Fibroblast of lung (primary cell): Measurements from ENCODE around the gene EXPH5.

ENCODE experiments used
- CTCF ChIP-seq, 2 donors: IDR thresholded peaks in 1 of 2; conservative IDR thresholded peaks in 1 of 2; 1 replicate in 1 of 2; 2 replicates in 1 of 2; pipeline ENCODE4 v1.5.1; 2011 to 2012; ENCODE audit warnings: low read length in 2 of 2, control low read depth in 1 of 2, inconsistent platforms in 1 of 2, low read depth in 1 of 2, mild to moderate bottlenecking in 1 of 2
- EZH2 ChIP-seq: IDR thresholded peaks from 2 replicates; pipeline ENCODE4 v1.5.1; 2012; ENCODE audit warnings: low read length, control low read depth, mild to moderate bottlenecking; ENCODE audit errors: missing control alignments

GRCh38 chr11:108624196-108624925 lies 30.8 kb upstream of the EXPH5 start:
- no peak for TF ChIP-seq CTCF (conservative IDR thresholded peaks at IDR 0.05 in 1 of 2, IDR thresholded peaks at IDR 0.05 in 1 of 2; ENCODE audit: low read depth in 1 of 2, low read length in 2 of 2)
- no peak for TF ChIP-seq EZH2
